Stimulated activated CD4-positive, alpha-beta T cell treated with anti-CD3 and anti-CD28 coated beads, Interleukin-4, amount 100 ng/mL, for 1 hour (primary cell): ENCODE measurements around the gene UBALD2.
"Not testable (repeated sequence)": the region's sequence is repeated elsewhere in the genome, so short reads cannot be mapped to it uniquely, and the experiment has no call there.

Source experiments
- DNase-seq: peaks from one replicate; pipeline ENCODE4 v3.0.0-alpha.2; 2020

The UBALD2 gene

GRCh38 chr17:76266244-76266938 is 1.2 kb downstream of the UBALD2 start:
- DNase-seq, result no peak

GRCh38 chr17:76267051-76267576 is 2.0 kb downstream of the UBALD2 start:
- DNase-seq, result no peak

GRCh38 chr17:76267581-76268001 is 2.4 kb downstream of the UBALD2 start:
- DNase-seq, result not testable (repeated sequence)

- DNase-seq, result peak; percentile 72
These were observed 3.0 kb downstream of the UBALD2 start for GRCh38 chr17:76268015-76268749.

GRCh38 chr17:76268991-76269981 is 4.1 kb downstream of the UBALD2 start:
- DNase-seq, result no peak

GRCh38 chr17:76270127-76270592 is 5.0 kb downstream of the UBALD2 start:
- DNase-seq, result no peak

- no peak for DNase-seq
These were observed 5.9 kb downstream of the UBALD2 start for GRCh38 chr17:76270770-76271668.

- peak; percentile 87 for DNase-seq
These were observed 6.8 kb downstream of the UBALD2 start for GRCh38 chr17:76271669-76272540.

- peak; percentile 58 for DNase-seq
These were observed 7.6 kb downstream of the UBALD2 start for GRCh38 chr17:76272541-76273444.

- no peak for DNase-seq
These were observed 8.4 kb downstream of the UBALD2 start for GRCh38 chr17:76273445-76274111.

GRCh38 chr17:76274112-76274956 is 9.2 kb downstream of the UBALD2 start:
- DNase-seq, result no peak

GRCh38 chr17:76275382-76276068 is 10.4 kb downstream of the UBALD2 start:
- no peak for DNase-seq

- no peak for DNase-seq
These were observed 10.9 kb downstream of the UBALD2 start for GRCh38 chr17:76276069-76276431.

- no peak for DNase-seq
These were observed 11.5 kb downstream of the UBALD2 start for GRCh38 chr17:76276461-76277299.

- no peak for DNase-seq
These were observed 12.4 kb downstream of the UBALD2 start for GRCh38 chr17:76277300-76278267.
